PC-3 (cell line): Measurements from ENCODE around the gene MTX1.

Source experiments
- EZH2 ChIP-seq: fragments of 300-600 bp; sonication (generic); IDR thresholded peaks from one replicate; pipeline ENCODE4 v1.6.1; 2017; ENCODE audit warnings: antibody characterized with exemption, mild to moderate bottlenecking, low read length; ENCODE audit not compliant: unreplicated experiment
- EZH2phosphoT487 ChIP-seq: fragments of 300-600 bp; sonication (generic); IDR thresholded peaks from 2 replicates; pipeline ENCODE4 v1.6.1; 2018; ENCODE audit warnings: mild to moderate bottlenecking, antibody characterized with exemption, low read length, borderline replicate concordance
- TF ChIP-seq, protein P1 (sequence below): fragments of 300-600 bp; sonication (generic); conservative IDR thresholded peaks from 2 replicates; pipeline ENCODE4 v1.5.1; 2017; ENCODE audit warnings: antibody characterized with exemption, low read depth, mild to moderate bottlenecking, low read length

DNA sequence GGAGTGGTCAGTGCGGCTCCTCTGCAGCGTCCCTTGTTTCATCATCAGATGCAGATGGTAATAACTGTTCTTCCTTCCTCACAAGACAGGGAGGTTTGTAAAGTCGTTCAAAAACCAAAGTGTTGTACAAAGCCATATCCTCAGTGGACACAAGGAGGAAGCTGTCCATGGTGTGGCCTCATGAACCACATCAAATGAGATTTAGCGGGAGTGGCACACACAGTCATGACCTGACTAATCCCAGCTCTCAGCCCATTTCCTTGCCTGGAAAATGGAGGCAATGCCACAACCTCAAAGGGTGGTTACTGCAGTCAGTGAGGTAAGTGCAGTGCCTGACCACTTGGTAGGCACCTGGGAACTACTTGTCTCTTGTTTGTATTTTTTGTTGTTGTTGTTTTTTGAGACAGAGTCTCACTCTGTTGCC is 33.4 kb downstream of the MTX1 start:
- TF ChIP-seq, protein P1, sequence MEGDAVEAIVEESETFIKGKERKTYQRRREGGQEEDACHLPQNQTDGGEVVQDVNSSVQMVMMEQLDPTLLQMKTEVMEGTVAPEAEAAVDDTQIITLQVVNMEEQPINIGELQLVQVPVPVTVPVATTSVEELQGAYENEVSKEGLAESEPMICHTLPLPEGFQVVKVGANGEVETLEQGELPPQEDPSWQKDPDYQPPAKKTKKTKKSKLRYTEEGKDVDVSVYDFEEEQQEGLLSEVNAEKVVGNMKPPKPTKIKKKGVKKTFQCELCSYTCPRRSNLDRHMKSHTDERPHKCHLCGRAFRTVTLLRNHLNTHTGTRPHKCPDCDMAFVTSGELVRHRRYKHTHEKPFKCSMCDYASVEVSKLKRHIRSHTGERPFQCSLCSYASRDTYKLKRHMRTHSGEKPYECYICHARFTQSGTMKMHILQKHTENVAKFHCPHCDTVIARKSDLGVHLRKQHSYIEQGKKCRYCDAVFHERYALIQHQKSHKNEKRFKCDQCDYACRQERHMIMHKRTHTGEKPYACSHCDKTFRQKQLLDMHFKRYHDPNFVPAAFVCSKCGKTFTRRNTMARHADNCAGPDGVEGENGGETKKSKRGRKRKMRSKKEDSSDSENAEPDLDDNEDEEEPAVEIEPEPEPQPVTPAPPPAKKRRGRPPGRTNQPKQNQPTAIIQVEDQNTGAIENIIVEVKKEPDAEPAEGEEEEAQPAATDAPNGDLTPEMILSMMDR = no peak
- TF ChIP-seq EZH2phosphoT487 = no peak
- no peak for TF ChIP-seq EZH2
